IMR-90 (cell line): ENCODE results near the gene OSBPL1A. TPM values are rescaled to one million over a fixed set of nuclear protein-coding genes. Genes with fewer than 3 reads are reported as not detected.

Experiments used
- ATAC-seq: fragments of 200-7000 bp; cut with Tn5 transposase; 2 replicates; pipeline ENCODE4 v1.9.1; 2020; ENCODE audit warnings: low read depth, mild to moderate bottlenecking, moderate library complexity
- BruUV-seq: library from RNA; stranded (reverse); fragments of 400-500 nt; replicated peaks from 2 replicates; lab custom pipeline; 2021; lab: Mats Ljungman, UMichigan
- CTCF ChIA-PET: fragments of 300-600 bp; formaldehyde crosslinking; extraction: SDS; loops from one replicate; lab custom pipeline; 2021; ENCODE audit warnings: antibody characterized with exemption; lab: Yijun Ruan, JAX
- POLR2A ChIA-PET: fragments of 300-600 bp; sonication (Branson Sonifier 250); formaldehyde crosslinking; loops from one replicate; lab custom pipeline; 2022; ENCODE audit warnings: antibody characterized with exemption; ENCODE audit not compliant: unreplicated experiment; lab: Charles Lee
- DNase-seq: peaks from one replicate; pipeline ENCODE4 v3.0.0; 2013
- H2AFZ ChIP-seq: replicated peaks from 2 replicates; pipeline ENCODE3; 2013; ENCODE audit warnings: low read length, mild to moderate bottlenecking; ENCODE audit not compliant: poor library complexity
- H2AK5ac ChIP-seq: 2 replicates; pipeline ENCODE4 v1.6.1; 2013; ENCODE audit warnings: low read depth, low read length, inconsistent platforms
- H2AK9ac ChIP-seq: replicated peaks from 2 replicates; pipeline ENCODE3; 2013; ENCODE audit warnings: mild to moderate bottlenecking, low read depth, low read length, moderate library complexity; ENCODE audit not compliant: poor library complexity
- H2BK120ac ChIP-seq: 2 replicates; pipeline ENCODE4 v1.6.1; 2013; ENCODE audit warnings: low read depth, low read length, inconsistent platforms
- H2BK15ac ChIP-seq: 3 replicates; pipeline ENCODE4 v1.6.1; 2013; ENCODE audit warnings: low read depth, low read length, inconsistent platforms
- H2BK20ac ChIP-seq: 2 replicates; pipeline ENCODE4 v1.6.1; 2013; ENCODE audit warnings: low read depth, mild to moderate bottlenecking, inconsistent platforms, low read length, moderate library complexity
- H2BK5ac ChIP-seq: 2 replicates; pipeline ENCODE4 v1.6.1; 2013; ENCODE audit warnings: mild to moderate bottlenecking, low read depth, low read length, inconsistent platforms; ENCODE audit not compliant: poor library complexity, severe bottlenecking
- H3K14ac ChIP-seq: replicated peaks from 2 replicates; pipeline ENCODE4 v1.6.1; 2013; ENCODE audit warnings: low read depth, low read length, inconsistent platforms
- H3K18ac ChIP-seq: 2 replicates; pipeline ENCODE4 v1.6.1; 2013; ENCODE audit warnings: low read depth, low read length, control low read depth
- H3K23ac ChIP-seq: 2 replicates; pipeline ENCODE4 v1.6.1; 2013; ENCODE audit warnings: low read depth, low read length, inconsistent platforms
- H3K27ac ChIP-seq: 2 replicates; pipeline ENCODE4 v1.5.1; 2013; ENCODE audit warnings: mild to moderate bottlenecking, control low read depth, low read length; ENCODE audit not compliant: insufficient read depth
- H3K27me3 ChIP-seq: 2 replicates; pipeline ENCODE4 v1.6.1; 2013; ENCODE audit warnings: low read length; ENCODE audit not compliant: control insufficient read depth, insufficient read depth
- H3K36me3 ChIP-seq: 2 replicates; pipeline ENCODE4 v1.6.1; 2013; ENCODE audit warnings: low read length, mixed read lengths; ENCODE audit not compliant: control insufficient read depth, insufficient read depth
- H3K4ac ChIP-seq: 2 replicates; pipeline ENCODE4 v1.6.1; 2013; ENCODE audit warnings: low read depth, low read length, inconsistent platforms
- H3K4me1 ChIP-seq: 2 replicates; pipeline ENCODE4 v1.6.1; 2013; ENCODE audit warnings: low read length, mixed read lengths; ENCODE audit not compliant: control insufficient read depth, insufficient read depth
- H3K4me2 ChIP-seq: 2 replicates; pipeline ENCODE4 v1.6.1; 2013; ENCODE audit warnings: low read depth, mild to moderate bottlenecking, control low read depth, low read length, moderate library complexity
- H3K4me3 ChIP-seq: 2 replicates; pipeline ENCODE4 v1.5.1; 2013; ENCODE audit warnings: low read depth, mild to moderate bottlenecking, control low read depth, low read length, moderate library complexity; ENCODE audit not compliant: insufficient read depth
- H3K56ac ChIP-seq: 2 replicates; pipeline ENCODE4 v1.6.1; 2013; ENCODE audit warnings: low read length, inconsistent platforms; ENCODE audit not compliant: insufficient read depth; ENCODE audit errors: extremely low read depth
- H3K79me1 ChIP-seq, 2 experiments: 2 replicates each; pipeline ENCODE4 v1.6.1; 2013; ENCODE audit warnings: low read length in 2 of 2, inconsistent platforms in 1 of 2, low read depth in 1 of 2
- H3K9ac ChIP-seq: 2 replicates; pipeline ENCODE4 v1.6.1; 2013; ENCODE audit warnings: low read depth, low read length, control low read depth
- H3K9me1 ChIP-seq: 2 replicates; pipeline ENCODE4 v1.6.1; 2013; ENCODE audit warnings: low read length, inconsistent platforms; ENCODE audit not compliant: insufficient read depth
- H3K9me3 ChIP-seq: 2 replicates; pipeline ENCODE4 v1.6.1; 2013; ENCODE audit warnings: low read length; ENCODE audit not compliant: control insufficient read depth, insufficient read depth
- H4K20me1 ChIP-seq: 2 replicates; pipeline ENCODE4 v1.6.1; 2013; ENCODE audit warnings: low read length, inconsistent platforms; ENCODE audit not compliant: insufficient read depth
- H4K5ac ChIP-seq: 2 replicates; pipeline ENCODE4 v1.6.1; 2013; ENCODE audit warnings: mild to moderate bottlenecking, low read depth, low read length, control low read depth
- H4K8ac ChIP-seq, 2 experiments: 2 replicates each; pipeline ENCODE4 v1.6.1; 2013; ENCODE audit warnings: low read depth in 2 of 2, low read length in 2 of 2, control low read depth in 1 of 2, inconsistent platforms in 1 of 2
- H4K91ac ChIP-seq: 2 replicates; pipeline ENCODE4 v1.6.1; 2013; ENCODE audit warnings: low read depth, low read length, inconsistent platforms; ENCODE audit not compliant: insufficient read depth
- BHLHE40 ChIP-seq: fragments of 150-350 bp; IDR thresholded peaks from 2 replicates; pipeline ENCODE4 v1.6.1; 2016; ENCODE audit warnings: mild to moderate bottlenecking, low read depth, low read length
- CEBPB ChIP-seq: IDR thresholded peaks from 2 replicates; pipeline ENCODE4 v1.6.1; 2012; ENCODE audit warnings: low read depth, low read length, improper control_type of control experiment
- CHD1 ChIP-seq: IDR thresholded peaks from 2 replicates; pipeline ENCODE4 v1.6.1; 2012; ENCODE audit warnings: low read depth, low read length, improper control_type of control experiment
- ELK1 ChIP-seq: fragments of 150-350 bp; IDR thresholded peaks from 2 replicates; pipeline ENCODE4 v1.6.1; 2016; ENCODE audit warnings: low read depth, mild to moderate bottlenecking, low read length, moderate library complexity, borderline replicate concordance
- MAZ ChIP-seq: IDR thresholded peaks from 2 replicates; pipeline ENCODE4 v1.6.1; 2012; ENCODE audit warnings: low read depth, mild to moderate bottlenecking, low read length, improper control_type of control experiment, moderate library complexity, borderline replicate concordance
- WGBS, 2 experiments: methylation state at CpG; one replicate each; pipeline versions ENCODE4 v1.1.5 to v1.1.7; 2013; ENCODE audit warnings: missing lambda C conversion rate in 2 of 2; ENCODE audit not compliant: insufficient read length in 1 of 2; ENCODE audit errors: extremely low coverage in 2 of 2; 5-methylcytosine and 5-hydroxymethylcytosine counted together
- dilution Hi-C: fragments of 300-500 bp; cut with HindIII; formaldehyde crosslinking; loops from one replicate; pipeline ENCODE4 v1.14.3; 2018; ENCODE audit warnings: low sequenced_read_pairs; ENCODE audit not compliant: unreplicated experiment
- in situ Hi-C: fragments of 300-500 bp; cut with MboI; formaldehyde crosslinking; loops from 3 replicates; pipeline ENCODE4 v1.14.3; 2019; ENCODE audit warnings: low sequenced_read_pairs, inconsistent platforms, mixed read lengths
- intact Hi-C: fragments of 100-400 bp; cut with micrococcal nuclease; formaldehyde crosslinking; loops from 2 replicates; pipeline ENCODE4 v1.10.0; 2022
- polyA plus RNA-seq, 3 experiments: library from polyadenylated mRNA; depleted of rRNA; stranded (reverse); fragments of >200 nt; gene quantifications; 2 replicates each; pipeline ENCODE4 v1.2.3, GENCODE V29; 2012; ENCODE audit warnings: low replicate concordance in 1 of 3
- total RNA-seq: library from RNA; depleted of rRNA; stranded (reverse); fragments of >200 nt; gene quantifications from 2 replicates; pipeline ENCODE4 v1.2.3, GENCODE V29; 2012
- TF ChIP-seq, protein P1 (sequence below): fragments of 150-350 bp; IDR thresholded peaks from 2 replicates; pipeline ENCODE4 v1.6.1; 2017; ENCODE audit warnings: mild to moderate bottlenecking, antibody characterized with exemption, low read length, low read depth

OSBPL1A gene
- total and polyA plus RNA-seq, 2 of the 4 experiments (the other 2 are of a cell fraction) = 29.4 to 70.4 TPM

GRCh38 chr18:24120676-24121075, 276.9 kb downstream of the OSBPL1A start:
- Histone ChIP-seq H4K5ac (no peak overlapping the region), H3K23ac (no peak overlapping the region), H4K91ac (no peak overlapping the region), H2BK20ac (no peak overlapping the region), H3K9ac (no peak overlapping the region), H3K4me3 (no peak overlapping the region), H2AK5ac (no peak overlapping the region), H3K56ac (no peak overlapping the region), H4K20me1 (no peaks in the 10 kb centered on the region), H3K9me1 (peaks cover 6% of the 10 kb centered on the region; the same call in 1 of the 2 replicates), H3K4ac (no peak overlapping the region), H3K36me3 (peaks cover 17% of the 10 kb centered on the region), H3K4me2 (no peak overlapping the region), H3K18ac (no peak overlapping the region), H2BK5ac (no peak overlapping the region), H2AFZ (no peak overlapping the region), H3K9me3 (no peaks in the 10 kb centered on the region), H2BK15ac (no peak overlapping the region), H2AK9ac (no peak overlapping the region), H3K27me3 (no peaks in the 10 kb centered on the region), H3K4me1 (peaks cover 3% of the 10 kb centered on the region; the same call in 1 of the 2 replicates), H3K27ac (no peak overlapping the region), H3K14ac (no peak overlapping the region), H4K8ac (no peak overlapping the region), H2BK120ac (no peak overlapping the region), H3K79me1 (no peaks in the 10 kb centered on the region)
- no CpG with 5 or more reads among the region's 4 CpGs for WGBS, 2 experiments
- DNase-seq (no peak), ATAC-seq (no peak)
- dilution Hi-C loops (no loop called here), intact Hi-C loops (no loop called here), in situ Hi-C loops (loop anchor here (10.0 kb wide), 1 partner anchor 296 kb away; no protein-coding TSS in a partner anchor)
- CTCF ChIA-PET = interaction anchor here (1.3 kb wide), 1 partner anchor 13 kb away, joined by 3 read pairs; no protein-coding TSS in a partner anchor
- no peak for TF ChIP-seq MAZ
- no peak for TF ChIP-seq CEBPB
- no peak for TF ChIP-seq CHD1
- TF ChIP-seq, protein P1, sequence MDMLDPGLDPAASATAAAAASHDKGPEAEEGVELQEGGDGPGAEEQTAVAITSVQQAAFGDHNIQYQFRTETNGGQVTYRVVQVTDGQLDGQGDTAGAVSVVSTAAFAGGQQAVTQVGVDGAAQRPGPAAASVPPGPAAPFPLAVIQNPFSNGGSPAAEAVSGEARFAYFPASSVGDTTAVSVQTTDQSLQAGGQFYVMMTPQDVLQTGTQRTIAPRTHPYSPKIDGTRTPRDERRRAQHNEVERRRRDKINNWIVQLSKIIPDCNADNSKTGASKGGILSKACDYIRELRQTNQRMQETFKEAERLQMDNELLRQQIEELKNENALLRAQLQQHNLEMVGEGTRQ = no peak
- TF ChIP-seq BHLHE40 = no peak
- no peak for TF ChIP-seq ELK1
- POLR2A ChIA-PET = no interaction called here
- BruUV-seq = no TSS peak
